ENCODE results near the gene HDAC4.

HDAC4 gene

DNA sequence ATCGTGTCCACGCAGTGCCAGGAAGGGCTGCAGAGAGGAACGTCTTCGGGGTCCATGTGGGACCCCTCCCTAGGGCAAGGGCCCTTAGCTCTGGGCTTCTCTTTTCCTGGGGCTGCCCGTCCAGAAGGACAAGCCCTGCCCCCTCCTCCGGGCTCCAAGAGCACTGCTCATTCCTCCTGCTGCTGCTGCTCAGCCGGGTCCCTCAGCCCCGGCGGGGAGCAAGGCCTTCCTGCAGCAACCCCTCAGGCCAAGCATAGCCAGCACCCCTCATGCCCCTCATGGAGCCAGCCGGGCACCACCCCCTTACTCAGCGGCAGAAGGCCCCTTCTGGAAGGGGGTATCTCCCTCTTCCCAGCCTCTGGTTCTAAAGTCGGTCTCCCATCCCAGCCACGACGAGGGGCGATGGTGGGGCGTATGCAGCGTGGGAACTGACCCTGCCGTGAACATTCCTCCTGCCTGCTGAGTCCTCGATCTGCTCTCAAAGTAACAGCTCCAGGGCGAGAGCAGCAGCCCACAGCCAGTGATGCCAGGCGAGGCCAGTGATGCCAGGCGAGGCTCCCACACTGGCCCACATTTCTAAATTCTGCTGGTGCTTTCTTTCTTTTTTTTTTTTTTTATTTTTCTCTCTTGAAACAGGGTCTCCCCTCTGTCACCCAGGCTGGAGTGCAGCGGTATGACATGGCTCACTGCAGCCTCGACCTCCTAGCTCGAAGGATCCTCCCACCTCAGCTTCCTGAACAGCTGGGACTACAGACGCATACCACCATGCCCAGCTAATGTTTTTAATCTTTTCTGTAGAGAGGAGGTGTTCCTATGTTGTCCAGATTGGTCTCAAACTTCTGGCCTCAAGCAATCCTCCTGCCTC lies 99.7 kb downstream of the HDAC4 start:
- H3K27me3 ChIP-seq (ENCODE audit: control insufficient read depth, insufficient read depth, low read length, poor library complexity, severe bottlenecking): no peaks in the 10 kb centered on the region
- no peaks in the 10 kb centered on the region for H3K36me3 ChIP-seq (ENCODE audit: control insufficient read depth, insufficient read depth, low read length)
- 84% methylated on average over 26 of the region's 26 CpGs for WGBS, 2 experiments
- peaks cover 19% of the 10 kb centered on the region for H3K4me1 ChIP-seq (ENCODE audit: control insufficient read depth, insufficient read depth, low read length)
- no peak overlapping the region for H3K27ac ChIP-seq (ENCODE audit: insufficient read depth, low read depth, low read length, poor library complexity, severe bottlenecking)
- H3K4me3 ChIP-seq (ENCODE audit: insufficient read depth, low read depth, low read length): no peak overlapping the region
- H3K9me3 ChIP-seq (ENCODE audit: control insufficient read depth, low read length): no peaks in the 10 kb centered on the region

DNA sequence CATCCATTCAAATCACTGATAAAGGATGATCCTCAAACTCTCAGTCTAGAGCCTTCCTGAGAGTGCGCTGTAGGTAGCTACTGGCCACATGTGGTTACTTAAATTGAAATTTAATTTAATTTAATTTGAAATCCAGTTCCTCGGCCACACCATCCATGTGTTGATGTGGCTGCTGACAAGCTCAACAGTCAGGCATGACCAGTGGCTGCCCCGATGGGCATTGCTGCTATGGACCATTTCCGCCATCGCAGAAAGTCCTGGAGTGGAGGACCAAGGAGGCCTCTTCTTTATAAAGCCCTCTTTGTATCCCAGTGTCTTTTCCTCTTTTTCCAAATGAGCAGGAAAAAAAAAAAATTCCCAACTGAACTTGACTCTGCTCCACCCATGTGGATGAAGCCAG lies 100.6 kb downstream of the HDAC4 start:
- no peak overlapping the region for H3K27ac ChIP-seq (ENCODE audit: insufficient read depth, low read depth, low read length, poor library complexity, severe bottlenecking)
- 96% methylated on average over 5 of the region's 5 CpGs for WGBS, 2 experiments
- H3K4me3 ChIP-seq (ENCODE audit: insufficient read depth, low read depth, low read length): no peak overlapping the region
- H3K4me1 ChIP-seq (ENCODE audit: control insufficient read depth, insufficient read depth, low read length): peaks cover 28% of the 10 kb centered on the region
- H3K27me3 ChIP-seq (ENCODE audit: control insufficient read depth, insufficient read depth, low read length, poor library complexity, severe bottlenecking): no peaks in the 10 kb centered on the region
- no peaks in the 10 kb centered on the region for H3K9me3 ChIP-seq (ENCODE audit: control insufficient read depth, low read length)
- H3K36me3 ChIP-seq (ENCODE audit: control insufficient read depth, insufficient read depth, low read length): no peaks in the 10 kb centered on the region

DNA sequence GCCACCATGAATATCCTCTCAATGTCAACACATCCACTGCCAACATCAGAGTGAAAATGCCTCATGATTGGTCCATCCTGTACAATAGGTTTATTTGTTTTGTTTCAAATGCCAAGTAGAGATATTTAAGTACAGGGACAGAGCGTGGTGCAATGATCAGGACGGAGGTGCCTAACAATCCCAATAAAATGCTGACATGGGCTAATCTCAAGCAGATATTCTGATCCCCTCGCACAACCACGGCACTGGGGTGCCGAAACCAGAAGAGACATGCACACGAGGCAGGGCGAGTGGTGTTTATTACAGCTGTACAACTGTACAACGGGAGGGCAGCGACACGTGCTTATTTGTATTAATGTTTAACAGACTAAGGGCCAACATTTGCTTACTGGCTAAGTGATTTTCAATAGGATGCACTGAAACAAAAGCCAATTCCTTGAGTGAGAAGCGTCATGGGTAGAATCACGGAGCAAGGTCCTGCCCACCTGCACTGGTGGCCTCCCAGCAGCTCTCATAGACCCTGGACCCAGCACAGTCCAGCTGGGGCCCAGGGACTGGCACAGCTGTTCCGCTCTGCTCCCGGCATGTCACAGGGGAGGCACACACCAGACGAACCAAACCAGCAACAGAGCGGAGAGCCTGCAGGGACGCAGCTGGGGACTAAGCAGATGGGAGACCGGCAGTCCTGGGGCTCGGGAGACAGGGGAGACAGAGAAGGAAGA lies 101.4 kb downstream of the HDAC4 start:
- no peaks in the 10 kb centered on the region for H3K36me3 ChIP-seq (ENCODE audit: control insufficient read depth, insufficient read depth, low read length)
- H3K27ac ChIP-seq (ENCODE audit: insufficient read depth, low read depth, low read length, poor library complexity, severe bottlenecking): no peak overlapping the region
- H3K27me3 ChIP-seq (ENCODE audit: control insufficient read depth, insufficient read depth, low read length, poor library complexity, severe bottlenecking): no peaks in the 10 kb centered on the region
- H3K9me3 ChIP-seq (ENCODE audit: control insufficient read depth, low read length): no peaks in the 10 kb centered on the region
- WGBS, 2 experiments: 95 to 96% methylated on average over 19 of the region's 19 CpGs
- no peak overlapping the region for H3K4me3 ChIP-seq (ENCODE audit: insufficient read depth, low read depth, low read length)
- H3K4me1 ChIP-seq (ENCODE audit: control insufficient read depth, insufficient read depth, low read length): peaks cover 24% of the 10 kb centered on the region

DNA sequence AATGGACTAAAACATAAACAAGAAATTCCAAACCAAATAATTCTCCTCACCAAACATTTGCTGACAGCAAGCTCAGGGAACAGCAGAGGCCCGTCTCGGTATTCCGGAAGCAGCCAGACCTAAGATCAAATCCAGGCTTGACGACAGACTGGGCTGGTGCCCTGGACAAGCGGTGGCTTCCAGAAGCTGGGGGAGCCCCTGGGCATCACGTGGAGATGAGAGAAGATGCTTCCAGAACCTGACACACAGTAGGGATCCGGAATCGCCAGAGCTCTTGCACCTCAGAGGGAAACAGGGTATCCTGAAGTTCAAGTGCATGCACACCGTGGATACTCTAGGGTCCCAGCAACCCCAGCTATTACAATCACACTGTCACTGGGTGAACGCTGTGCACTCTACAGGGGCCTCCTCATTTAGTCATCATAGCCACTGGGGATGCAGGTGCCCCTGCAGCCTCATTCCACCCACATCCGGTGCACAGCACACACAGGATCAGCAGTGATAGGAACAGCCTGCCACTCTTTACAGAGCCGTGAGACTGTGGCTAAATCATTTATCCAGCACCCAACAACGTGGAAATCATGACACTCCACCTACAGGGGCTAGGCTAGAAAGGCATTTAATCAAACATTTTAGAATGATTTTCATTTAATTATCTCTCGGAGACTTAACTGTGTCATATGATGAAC lies 102.6 kb downstream of the HDAC4 start:
- no peak overlapping the region for H3K27ac ChIP-seq (ENCODE audit: insufficient read depth, low read depth, low read length, poor library complexity, severe bottlenecking)
- no peaks in the 10 kb centered on the region for H3K27me3 ChIP-seq (ENCODE audit: control insufficient read depth, insufficient read depth, low read length, poor library complexity, severe bottlenecking)
- H3K4me3 ChIP-seq (ENCODE audit: insufficient read depth, low read depth, low read length): no peak overlapping the region
- WGBS, 2 experiments: 92 to 96% methylated on average over 14 of the region's 14 CpGs
- no peaks in the 10 kb centered on the region for H3K36me3 ChIP-seq (ENCODE audit: control insufficient read depth, insufficient read depth, low read length)
- H3K4me1 ChIP-seq (ENCODE audit: control insufficient read depth, insufficient read depth, low read length): peaks cover 30% of the 10 kb centered on the region
- no peaks in the 10 kb centered on the region for H3K9me3 ChIP-seq (ENCODE audit: control insufficient read depth, low read length)

DNA sequence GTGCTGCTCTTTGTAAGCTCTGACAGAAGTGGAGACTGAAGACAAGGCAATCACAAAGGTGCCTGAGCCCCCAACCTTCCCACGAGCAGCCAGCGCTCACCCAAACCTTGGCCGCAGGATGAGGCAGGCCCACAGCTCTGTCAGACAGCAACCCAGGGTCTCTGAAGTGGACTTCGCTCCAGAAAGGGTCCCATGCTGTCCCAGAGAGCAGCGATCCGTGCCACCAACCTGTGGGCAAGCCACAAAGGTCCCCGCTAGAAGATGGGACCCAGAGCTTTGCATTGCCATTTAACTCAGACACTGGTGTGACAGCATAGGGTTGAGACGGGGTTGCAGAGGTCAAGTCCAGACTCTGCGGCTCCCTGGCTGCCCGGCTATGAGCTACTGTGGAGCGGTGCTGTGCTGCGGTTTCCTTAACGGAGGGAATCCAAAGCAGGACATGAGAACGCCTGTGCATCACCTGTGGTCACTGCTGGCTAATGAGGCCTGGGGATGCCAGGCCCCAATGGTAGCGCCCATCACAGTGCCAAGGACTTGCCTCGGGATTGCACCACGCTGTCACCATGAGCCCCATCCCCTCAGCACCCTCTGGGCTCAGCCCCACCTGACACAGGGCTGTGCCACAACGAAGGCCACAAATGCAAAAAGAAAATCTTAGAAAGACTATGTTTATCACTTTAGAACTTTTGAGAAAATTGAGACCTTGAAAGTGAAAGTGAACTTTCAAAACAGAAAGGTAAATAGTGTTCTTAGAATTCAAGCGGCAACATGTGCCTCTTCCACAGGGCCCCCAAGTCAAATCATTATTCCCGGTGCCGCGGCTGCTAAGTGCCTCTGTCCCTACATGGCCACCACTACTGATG lies 103.4 kb downstream of the HDAC4 start:
- Histone ChIP-seq H3K9me3 (ENCODE audit: control insufficient read depth, low read length) (no peaks in the 10 kb centered on the region), H3K4me1 (ENCODE audit: control insufficient read depth, insufficient read depth, low read length) (peaks cover 39% of the 10 kb centered on the region), H3K4me3 (ENCODE audit: insufficient read depth, low read depth, low read length) (no peak overlapping the region), H3K36me3 (ENCODE audit: control insufficient read depth, insufficient read depth, low read length) (no peaks in the 10 kb centered on the region), H3K27me3 (ENCODE audit: control insufficient read depth, insufficient read depth, low read length, poor library complexity, severe bottlenecking) (no peaks in the 10 kb centered on the region), H3K27ac (ENCODE audit: insufficient read depth, low read depth, low read length, poor library complexity, severe bottlenecking) (no peak overlapping the region)
- 93 to 94% methylated on average over 21 to 22 of the region's 22 CpGs for WGBS, 2 experiments

DNA sequence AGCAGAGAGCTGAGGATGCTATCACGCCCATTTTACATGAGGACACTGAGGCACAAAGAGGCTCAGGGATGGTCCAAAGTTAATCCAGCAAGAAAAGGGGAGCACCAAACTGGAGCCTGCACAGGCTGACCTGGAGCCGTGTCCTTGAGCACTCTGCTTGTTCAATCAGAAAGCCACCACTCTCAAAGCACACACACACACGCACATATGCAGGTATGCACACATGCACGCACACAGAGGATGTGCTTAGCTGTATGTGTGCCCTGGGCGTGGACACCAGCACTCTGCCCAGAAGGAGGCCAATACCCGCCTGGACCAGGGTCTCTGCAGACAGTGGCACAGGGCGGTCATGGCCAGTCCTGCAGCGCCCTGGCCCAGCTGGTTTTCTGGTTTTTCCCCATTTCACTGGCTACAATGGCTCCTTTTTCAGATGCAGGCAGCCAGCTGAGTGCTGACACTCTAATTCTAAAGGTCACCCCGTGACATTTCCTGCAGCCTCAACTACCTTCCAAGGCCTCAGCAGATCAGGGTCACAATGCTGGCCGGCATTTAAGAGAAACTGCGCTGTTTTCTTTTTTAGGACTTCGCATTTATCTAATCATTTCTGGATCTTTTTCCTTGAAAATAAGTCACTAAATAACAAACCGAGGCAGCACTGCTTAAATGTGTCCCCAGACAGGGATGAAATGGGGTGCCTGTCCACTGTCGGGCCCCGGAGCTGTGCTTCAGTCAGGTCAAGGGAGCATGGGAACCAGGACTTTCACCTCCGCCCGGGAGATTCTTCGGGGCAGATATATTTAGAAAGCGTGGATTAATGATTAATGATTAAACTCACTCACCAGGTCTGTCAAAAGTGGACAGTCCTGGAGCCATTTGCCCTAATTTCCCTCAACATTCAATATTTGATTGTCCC lies 104.5 kb downstream of the HDAC4 start:
- WGBS, 2 experiments: 73 to 77% methylated on average over 19 of the region's 19 CpGs

DNA sequence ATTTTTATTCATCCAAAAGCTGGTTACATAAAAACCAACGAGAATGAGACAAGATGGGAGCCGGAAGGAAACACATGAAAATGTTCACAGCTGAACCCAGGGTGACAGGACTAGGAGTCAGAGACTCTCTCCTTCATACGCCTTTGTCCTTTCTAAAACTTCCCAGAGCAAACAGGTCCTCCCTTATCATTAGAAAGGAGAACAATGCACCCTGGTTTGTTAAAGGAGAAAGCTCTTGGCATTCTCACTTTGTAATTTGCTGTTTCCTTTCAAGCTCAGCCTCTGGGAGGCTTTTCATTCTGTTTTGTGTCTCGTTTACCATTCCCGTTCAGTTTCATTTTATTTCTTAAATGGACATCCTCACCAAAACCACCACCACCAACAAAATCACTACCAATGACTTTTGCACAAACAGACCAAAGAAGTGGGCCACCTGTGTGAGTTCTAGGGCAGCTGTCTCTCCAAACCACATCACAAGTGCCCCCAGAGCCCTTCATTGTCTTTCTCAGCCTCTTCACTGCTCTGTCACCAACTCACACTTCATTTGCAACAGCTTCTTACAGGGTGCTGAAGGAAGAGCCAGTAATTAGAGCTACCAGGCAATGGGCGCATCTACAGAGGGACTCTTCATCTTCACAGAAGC lies 105.3 kb downstream of the HDAC4 start:
- no peaks in the 10 kb centered on the region for H3K27me3 ChIP-seq (ENCODE audit: control insufficient read depth, insufficient read depth, low read length, poor library complexity, severe bottlenecking)
- no peak overlapping the region for H3K4me3 ChIP-seq (ENCODE audit: insufficient read depth, low read depth, low read length)
- no peaks in the 10 kb centered on the region for H3K36me3 ChIP-seq (ENCODE audit: control insufficient read depth, insufficient read depth, low read length)
- peak overlapping the region; percentile 22 for H3K27ac ChIP-seq (ENCODE audit: insufficient read depth, low read depth, low read length, poor library complexity, severe bottlenecking)
- WGBS, 2 experiments: 36 to 43% methylated on average over 6 of the region's 6 CpGs
- no peaks in the 10 kb centered on the region for H3K9me3 ChIP-seq (ENCODE audit: control insufficient read depth, low read length)
- peaks cover 56% of the 10 kb centered on the region for H3K4me1 ChIP-seq (ENCODE audit: control insufficient read depth, insufficient read depth, low read length)

More for the DNA sequence above, 104.5 kb downstream of the HDAC4 start:
- Histone ChIP-seq H3K4me1 (ENCODE audit: control insufficient read depth, insufficient read depth, low read length) (peaks cover 48% of the 10 kb centered on the region), H3K27me3 (ENCODE audit: control insufficient read depth, insufficient read depth, low read length, poor library complexity, severe bottlenecking) (no peaks in the 10 kb centered on the region), H3K9me3 (ENCODE audit: control insufficient read depth, low read length) (no peaks in the 10 kb centered on the region), H3K36me3 (ENCODE audit: control insufficient read depth, insufficient read depth, low read length) (no peaks in the 10 kb centered on the region), H3K27ac (ENCODE audit: insufficient read depth, low read depth, low read length, poor library complexity, severe bottlenecking) (no peak overlapping the region), H3K4me3 (ENCODE audit: insufficient read depth, low read depth, low read length) (no peak overlapping the region)

DNA sequence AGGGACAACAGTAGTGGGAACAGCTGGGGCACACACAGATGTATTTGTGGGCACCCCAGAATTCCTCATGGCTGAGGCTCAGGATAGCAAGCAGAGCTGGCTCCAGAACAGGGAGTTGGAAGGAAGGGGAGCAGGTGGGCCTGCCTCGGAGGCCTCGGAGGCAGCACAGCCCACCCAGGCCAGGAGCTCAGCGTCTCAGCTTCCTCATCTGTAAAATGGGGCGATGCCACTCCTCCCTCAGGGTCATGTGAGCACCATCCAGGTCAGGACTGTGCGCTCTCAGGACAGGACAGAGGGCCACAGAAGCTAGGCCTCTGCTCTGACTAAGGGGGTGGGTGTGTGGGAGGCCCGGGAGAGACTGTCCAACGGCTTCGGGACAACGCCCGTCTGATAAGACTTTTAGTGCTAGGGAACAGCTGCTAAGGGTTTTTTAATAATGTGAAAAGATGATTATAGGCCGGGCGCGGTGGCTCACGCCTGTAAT lies 106.2 kb downstream of the HDAC4 start:
- no peaks in the 10 kb centered on the region for H3K27me3 ChIP-seq (ENCODE audit: control insufficient read depth, insufficient read depth, low read length, poor library complexity, severe bottlenecking)
- H3K27ac ChIP-seq (ENCODE audit: insufficient read depth, low read depth, low read length, poor library complexity, severe bottlenecking): no peak overlapping the region
- H3K4me3 ChIP-seq (ENCODE audit: insufficient read depth, low read depth, low read length): no peak overlapping the region
- peaks cover 58% of the 10 kb centered on the region for H3K4me1 ChIP-seq (ENCODE audit: control insufficient read depth, insufficient read depth, low read length)
- WGBS, 2 experiments: 96 to 98% methylated on average over 14 of the region's 14 CpGs
- no peaks in the 10 kb centered on the region for H3K36me3 ChIP-seq (ENCODE audit: control insufficient read depth, insufficient read depth, low read length)
- no peaks in the 10 kb centered on the region for H3K9me3 ChIP-seq (ENCODE audit: control insufficient read depth, low read length)
